T-helper 2 cell treated with Interferon-gamma antibody and Interleukin-4, amounts not matched to agents 100 ng/mL and 5 ng/mL, for 36 hours (primary cell): ENCODE results near the gene DCP1B. TPM values are rescaled to one million over a fixed set of nuclear protein-coding genes. Genes with fewer than 3 reads are reported as not detected.

Experiments
- intact Hi-C: fragments of 100-400 bp; cut with micrococcal nuclease; formaldehyde crosslinking; loops from one replicate; pipeline ENCODE4 v1.15.1; 2023
- total RNA-seq: library from RNA; stranded (reverse); gene quantifications from 2 replicates; pipeline ENCODE4 v1.2.3, GENCODE V29; 2022

DCP1B gene
- total RNA-seq, 1 donor from 2014 or later: 12.5 TPM

GRCh38 chr12:1936406-1937320, 67.6 kb downstream of the DCP1B start:
- intact Hi-C loops: no loop called here

- intact Hi-C loops: no loop called here
Measured at GRCh38 chr12:1935700-1936378, 68.4 kb downstream of the DCP1B start.

- intact Hi-C loops: no loop called here
Measured at GRCh38 chr12:1935242-1935641, 69.0 kb downstream of the DCP1B start.

DNA sequence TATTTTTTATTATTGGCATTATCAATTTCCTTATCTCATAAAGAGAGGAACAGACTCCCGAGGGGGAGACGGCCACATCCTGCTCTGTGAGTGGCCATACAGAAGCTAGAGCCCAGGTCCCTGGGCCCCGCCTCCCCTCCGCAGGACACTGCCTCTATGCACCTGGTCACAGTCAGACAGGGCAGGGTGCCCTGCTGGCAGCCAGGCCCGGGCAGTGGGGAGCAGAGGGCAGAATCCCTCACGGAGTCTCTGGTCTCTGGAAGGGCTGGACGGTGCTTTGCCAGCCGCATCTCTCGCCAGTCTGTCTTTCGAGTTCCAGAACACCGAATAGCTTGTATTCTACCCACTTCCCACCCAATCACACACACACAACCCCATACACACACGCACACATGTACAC, 69.4 kb downstream of the DCP1B start:
- intact Hi-C loops: no loop called here

- intact Hi-C loops: no loop called here
Measured at GRCh38 chr12:1934068-1934467, 70.2 kb downstream of the DCP1B start.

- intact Hi-C loops: no loop called here
Measured at GRCh38 chr12:1933342-1934051, 70.8 kb downstream of the DCP1B start.

DNA sequence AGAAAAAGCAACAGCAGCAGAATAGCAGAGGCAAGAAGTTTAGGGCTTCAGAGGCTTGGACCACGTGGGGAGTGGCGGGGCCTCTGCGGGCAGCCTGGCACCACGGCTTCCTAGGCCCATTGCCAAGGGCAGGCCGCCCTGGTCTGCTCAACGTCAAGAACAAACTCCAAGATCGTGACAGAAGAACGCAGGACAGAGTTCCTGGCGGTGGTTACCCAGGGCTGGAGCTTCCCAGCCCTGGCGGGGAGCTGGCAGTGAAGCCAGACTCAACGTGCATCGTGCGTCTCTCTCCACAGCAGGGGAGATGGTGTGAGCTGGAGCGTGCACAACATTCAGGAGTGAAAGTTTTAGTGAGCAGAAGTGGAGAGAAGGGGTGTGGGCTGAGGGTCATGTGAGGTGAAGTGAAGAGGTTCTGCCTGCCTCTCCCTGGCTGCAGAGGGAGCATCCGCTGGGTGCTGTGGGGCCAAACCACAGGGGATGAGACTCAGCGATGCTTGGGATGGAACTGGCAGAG, 71.9 kb downstream of the DCP1B start:
- intact Hi-C loops: no loop called here

- intact Hi-C loops: no loop called here
Measured at GRCh38 chr12:1931642-1932041, 72.6 kb downstream of the DCP1B start.

GRCh38 chr12:1930803-1931597, 73.3 kb downstream of the DCP1B start:
- intact Hi-C loops: no loop called here

DNA sequence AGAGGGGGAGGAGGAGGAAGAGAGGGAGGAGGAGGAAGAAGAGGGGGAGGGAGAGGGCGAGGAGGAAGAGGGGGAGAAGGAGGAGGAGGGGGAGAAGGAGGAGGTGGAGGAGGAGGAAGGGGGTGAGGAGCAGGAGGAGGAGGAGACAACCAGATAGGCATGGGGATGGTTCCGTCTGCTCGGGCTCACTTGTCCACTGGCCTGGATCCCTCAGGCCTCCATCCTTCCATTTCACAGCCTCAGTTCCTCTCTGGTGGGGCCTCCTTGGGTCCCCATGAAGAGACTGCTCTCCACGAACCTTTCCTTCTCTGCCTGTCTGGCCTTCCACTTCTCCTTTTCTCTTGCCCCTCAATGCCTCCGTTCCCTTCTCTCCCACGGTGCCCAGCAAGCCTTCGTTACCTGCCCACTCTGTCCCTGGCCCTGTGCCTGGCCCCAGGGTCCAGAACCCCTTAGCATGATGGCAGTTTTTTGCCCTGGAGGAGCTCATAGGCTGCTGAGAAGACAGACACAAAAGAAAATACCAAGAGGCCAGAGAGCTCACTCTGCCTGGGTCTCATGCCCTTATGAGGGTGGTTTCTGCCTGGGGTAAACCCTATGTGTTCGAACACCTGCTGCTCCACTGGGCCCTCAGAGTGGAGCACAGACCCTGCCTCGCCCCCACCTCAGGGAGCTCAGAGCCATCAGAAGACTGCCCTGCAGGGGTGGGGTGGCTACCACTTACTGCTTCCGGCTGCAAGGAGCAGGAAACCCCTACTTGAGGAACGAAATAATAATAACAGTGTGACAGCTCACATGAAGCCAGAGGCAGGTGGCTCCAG, 74.1 kb downstream of the DCP1B start:
- intact Hi-C loops: no loop called here

- intact Hi-C loops: no loop called here
Measured at GRCh38 chr12:1929241-1929984, 74.8 kb downstream of the DCP1B start.

GRCh38 chr12:1928439-1929121, 75.7 kb downstream of the DCP1B start:
- intact Hi-C loops: no loop called here

- intact Hi-C loops: no loop called here
Measured at GRCh38 chr12:1927751-1928351, 76.4 kb downstream of the DCP1B start.

- intact Hi-C loops: no loop called here
Measured at GRCh38 chr12:1927051-1927680, 77.1 kb downstream of the DCP1B start.

GRCh38 chr12:1926251-1926657, 78.0 kb downstream of the DCP1B start:
- intact Hi-C loops: no loop called here

- intact Hi-C loops: no loop called here
Measured at GRCh38 chr12:1925684-1926006, 78.6 kb downstream of the DCP1B start.

DNA sequence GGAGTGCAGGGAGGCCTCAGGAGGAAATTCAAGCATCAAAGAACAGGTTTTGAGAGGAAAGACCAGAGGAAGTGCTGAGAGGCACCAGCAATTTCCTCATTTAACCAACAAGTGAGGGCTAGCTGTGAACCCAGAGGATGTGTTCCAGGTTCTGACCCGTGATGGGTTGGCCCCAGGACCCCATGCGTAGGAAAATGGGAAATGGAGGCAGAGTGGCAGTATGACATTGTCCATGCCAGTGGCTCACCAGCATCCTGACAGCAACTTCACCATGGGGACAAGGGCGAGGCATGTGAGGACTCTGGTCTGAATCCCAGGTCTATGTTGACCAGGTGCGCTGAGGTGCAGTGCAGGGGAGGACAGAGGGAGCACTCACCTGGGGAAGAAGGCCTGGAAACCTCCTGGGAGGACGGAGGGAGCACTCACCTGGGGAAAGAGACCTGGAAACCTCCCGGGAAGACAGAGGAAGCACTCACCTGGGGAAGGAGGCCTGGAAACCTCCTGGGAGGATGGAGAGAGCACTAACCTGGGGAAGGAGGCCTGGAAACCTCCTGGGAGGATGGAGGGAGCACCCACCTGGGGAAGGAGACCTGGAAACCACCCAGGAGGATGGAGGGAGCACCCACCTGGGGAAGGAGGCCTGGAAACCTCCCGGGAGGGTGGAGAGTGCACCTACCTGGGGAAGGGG, 79.1 kb downstream of the DCP1B start:
- intact Hi-C loops: no loop called here
